SK-N-SH (cell line): ENCODE results near the gene SLC9A5. TPM values are rescaled to one million over a fixed set of nuclear protein-coding genes. Genes with fewer than 3 reads are reported as not detected.

Experiments used
- CTCF ChIA-PET: fragments of 300-600, 350-600 bp; formaldehyde crosslinking; extraction: SDS; loops from one replicate; lab custom pipeline; 2021; lab: Yijun Ruan, JAX
- POLR2A ChIA-PET: fragments of 350-600 bp; sonication (Branson Sonifier 250); formaldehyde crosslinking; extraction: SDS; loops from one replicate; lab custom pipeline; 2020; ENCODE audit warnings: antibody characterized with exemption, inconsistent platforms; lab: Yijun Ruan, JAX
- DNase-seq: peaks from one replicate; pipeline ENCODE4 v3.0.0; 2012
- H2AFZ ChIP-seq: fragments of 200-600 bp; sonication (generic); 2 replicates; pipeline ENCODE4 v1.8.1; 2016; ENCODE audit warnings: antibody characterized with exemption, mild to moderate bottlenecking, low read depth
- H3F3A ChIP-seq: fragments of 200-600 bp; sonication (generic); replicated peaks from 2 replicates; pipeline ENCODE3; 2016; ENCODE audit warnings: antibody characterized with exemption, mild to moderate bottlenecking; ENCODE audit not compliant: insufficient read depth
- H3K27ac ChIP-seq, 2 experiments: fragments of 200-500 bp in 1 of 2; fragments of 200-600 bp in 1 of 2; sonication (Bioruptor generic) in 1 of 2; sonication (generic), shearing (Covaris generic) in 1 of 2; 2 replicates each; pipeline versions ENCODE4 v1.5.1 to v1.6.1; 2014 to 2016; ENCODE audit warnings: low read depth in 2 of 2, inconsistent platforms in 1 of 2, low read length in 1 of 2, mild to moderate bottlenecking in 1 of 2, mixed read lengths in 1 of 2
- H3K27me3 ChIP-seq: fragments of 200-600 bp; sonication (generic), shearing (Covaris generic); 2 replicates; pipeline ENCODE4 v1.6.1; 2016; ENCODE audit warnings: mixed run types; ENCODE audit not compliant: insufficient read depth
- H3K36me3 ChIP-seq, 2 experiments: fragments of 200-500 bp in 1 of 2; fragments of 200-600 bp in 1 of 2; sonication (Bioruptor generic) in 1 of 2; sonication (generic) in 1 of 2; replicated peaks in 1 of 2; 2 replicates each; pipeline versions ENCODE3 to v1.5.1; 2014 to 2016; ENCODE audit warnings: low read length in 1 of 2, mild to moderate bottlenecking in 1 of 2; ENCODE audit not compliant: insufficient read depth in 2 of 2, control insufficient read depth in 1 of 2
- H3K4me1 ChIP-seq, 2 experiments: fragments of 200-500 bp in 1 of 2; fragments of 200-600 bp in 1 of 2; sonication (Bioruptor generic) in 1 of 2; sonication (generic), shearing (Covaris generic) in 1 of 2; 2 replicates each; pipeline versions ENCODE4 v1.5.1 to v1.6.1; 2014 to 2016; ENCODE audit warnings: low read depth in 1 of 2, low read length in 1 of 2, mixed run types in 1 of 2; ENCODE audit not compliant: insufficient read depth in 2 of 2, control insufficient read depth in 1 of 2
- H3K4me2 ChIP-seq: fragments of 200-600 bp; sonication (generic), shearing (Covaris generic); 2 replicates; pipeline ENCODE4 v1.6.1; 2017; ENCODE audit warnings: mixed run types
- H3K4me3 ChIP-seq, 2 experiments: fragments of 200-500 bp in 1 of 2; fragments of 200-600 bp in 1 of 2; sonication (Bioruptor generic) in 1 of 2; sonication (generic), shearing (Covaris generic) in 1 of 2; 2 replicates each; pipeline versions ENCODE4 v1.5.1 to v1.8.1; 2014 to 2016; ENCODE audit warnings: low read depth in 2 of 2, inconsistent platforms in 1 of 2, low read length in 1 of 2, mild to moderate bottlenecking in 1 of 2, mixed read lengths in 1 of 2, moderate library complexity in 1 of 2
- H3K79me2 ChIP-seq: fragments of 200-600 bp; sonication (generic); 2 replicates; pipeline ENCODE4 v1.8.1; 2017; ENCODE audit warnings: mild to moderate bottlenecking; ENCODE audit not compliant: insufficient read depth
- H3K9ac ChIP-seq: fragments of 200-600 bp; sonication (generic); 2 replicates; pipeline ENCODE4 v1.6.1; 2017; ENCODE audit warnings: mixed run types
- H3K9me2 ChIP-seq: fragments of 200-600 bp; sonication (generic); 2 replicates; pipeline ENCODE4 v1.6.1; 2017; ENCODE audit warnings: mixed run types
- H3K9me3 ChIP-seq: fragments of 200-600 bp; sonication (generic); 2 replicates; pipeline ENCODE4 v1.6.1; 2017; ENCODE audit warnings: mixed run types, mild to moderate bottlenecking, moderate library complexity
- H4K20me1 ChIP-seq: fragments of 200-600 bp; sonication (generic); 2 replicates; pipeline ENCODE4 v1.6.1; 2017; ENCODE audit warnings: mild to moderate bottlenecking, mixed run types; ENCODE audit not compliant: insufficient read depth
- CTCF ChIP-seq: fragments of 200-600 bp; sonication (generic); IDR thresholded peaks from 2 replicates; pipeline ENCODE4 v1.6.1; 2017; ENCODE audit warnings: antibody characterized with exemption, mild to moderate bottlenecking, moderate library complexity
- ELF1 ChIP-seq: IDR thresholded peaks from 2 replicates; pipeline ENCODE4 v1.4.0; 2012
- EP300 ChIP-seq, 2 experiments: IDR thresholded peaks; 2 replicates each; pipeline versions ENCODE4 v1.4.0 to v1.6.1; 2012; ENCODE audit warnings: borderline replicate concordance in 1 of 2, low read depth in 1 of 2, low read length in 1 of 2
- FOSL2 ChIP-seq: IDR thresholded peaks from 2 replicates; pipeline ENCODE4 v1.4.0; 2012; ENCODE audit warnings: low read depth, mild to moderate bottlenecking, moderate library complexity, borderline replicate concordance
- MXI1 ChIP-seq: IDR thresholded peaks from 2 replicates; pipeline ENCODE4 v1.6.1; 2012; ENCODE audit warnings: mild to moderate bottlenecking, low read depth, low read length, improper control_type of control experiment
- NFIC ChIP-seq: IDR thresholded peaks from 2 replicates; pipeline ENCODE4 v1.4.0; 2012; ENCODE audit warnings: borderline replicate concordance
- NRF1 ChIP-seq: IDR thresholded peaks from 2 replicates; pipeline ENCODE4 v1.6.1; 2012; ENCODE audit warnings: low read depth, mild to moderate bottlenecking, low read length
- RFX5 ChIP-seq: IDR thresholded peaks from 2 replicates; pipeline ENCODE4 v1.6.1; 2012; ENCODE audit warnings: mild to moderate bottlenecking, improper control_type of control experiment, low read length
- USF1 ChIP-seq: IDR thresholded peaks from 2 replicates; pipeline ENCODE4 v1.4.0; 2012; ENCODE audit warnings: low read depth, borderline replicate concordance
- ZBTB33 ChIP-seq: IDR thresholded peaks from 2 replicates; pipeline ENCODE4 v1.4.0; 2012; ENCODE audit warnings: low read depth, borderline replicate concordance
- WGBS: methylation state at CpG from one replicate; pipeline ENCODE4 v1.1.6; 2017; ENCODE audit warnings: low lambda C conversion rate; 5-methylcytosine and 5-hydroxymethylcytosine counted together
- polyA plus RNA-seq, 3 experiments: library from polyadenylated mRNA; depleted of rRNA; stranded (reverse); fragments of >200 nt; gene quantifications; 2 replicates each; pipeline ENCODE4 v1.2.3, GENCODE V29; 2012

Gene SLC9A5
- polyA plus RNA-seq (2012; rRNA removed): 4.1 and 5.8 TPM in 2 replicates
- 1.5 and 1.6 TPM in 2 replicates for polyA plus RNA-seq (2012; cell fraction: cytosol; rRNA removed)
- polyA plus RNA-seq (2012; cell fraction: nucleus; rRNA removed): 29.9 and 31.6 TPM in 2 replicates

GRCh38 chr16:67248401-67249177, at the start of gene SLC9A5:
SLC9A5 (plus strand) TSS chr16:67248979; CDS start chr16:67249015, 36 bp downstream.
- no peaks in the 10 kb centered on the region for H3K9me3 ChIP-seq
- peak; percentile 86 for DNase-seq
- peaks cover 34% of the 10 kb centered on the region for H3F3A ChIP-seq
- H3K9ac ChIP-seq: peak within 1 kb of the TSS; percentile 88
- peak within 1 kb of the TSS; percentile 98 for H3K4me2 ChIP-seq
- peaks cover 32% of the 10 kb centered on the region for H3K79me2 ChIP-seq
- H3K27me3 ChIP-seq: no peaks in the 10 kb centered on the region
- peak within 1 kb of the TSS; percentile 85 for H2AFZ ChIP-seq
- POLR2A ChIA-PET: interaction anchor here (0.7 to 4.0 kb wide), 5 partner anchors 12 to 236 kb away, joined by 4 to 14 read pairs (median 4); partner anchors contain the start of genes KCTD19, LRRC36 and TMEM208
- TF ChIP-seq ELF1 (no peak), EP300 (IDR thresholded peaks at IDR 0.05; ENCODE audit: borderline replicate concordance in 1 of 2, low read depth in 1 of 2, low read length in 1 of 2) (no peak), USF1 (peak; percentile 53; the same call in 1 of the 2 replicates), FOSL2 (no peak), RFX5 (no peak), MXI1 (peak; percentile 76; the same call in 1 of the 2 replicates), CTCF (peak; percentile 32; the same call in 1 of the 2 replicates), NRF1 (peak; percentile 72), NFIC (no peak), ZBTB33 (no peak)
- H3K4me3 ChIP-seq: peak within 1 kb of the TSS; percentile 92 to 95
- no peaks in the 10 kb centered on the region for H4K20me1 ChIP-seq
- H3K4me1 ChIP-seq: peaks cover 37 to 45% of the 10 kb centered on the region in 2 experiments
- WGBS: under 1% methylated on average over 21 of the region's 75 CpGs
- CTCF ChIA-PET: interaction anchor here (0.9 to 4.5 kb wide), 14 partner anchors 9 to 232 kb away, joined by 3 to 21 read pairs (median 4); partner anchors contain the start of genes ATP6V0D1, KCTD19, LRRC36 and TMEM208
- no peaks in the 10 kb centered on the region for H3K9me2 ChIP-seq
- H3K27ac ChIP-seq: peak within 1 kb of the TSS; percentile 46 to 69; a peak in 3 of 4 replicates
- H3K36me3 ChIP-seq: no peaks in the 10 kb centered on the region
